NCI-H187 treated with DMSO at 0.1 percent for 48 hours (cell line): ENCODE results near the gene NNAT.

Experiments
- DNase-seq: peaks from one replicate; lab custom pipeline; 2025; lab: John Stamatoyannopoulos, UW

Gene NNAT

DNA sequence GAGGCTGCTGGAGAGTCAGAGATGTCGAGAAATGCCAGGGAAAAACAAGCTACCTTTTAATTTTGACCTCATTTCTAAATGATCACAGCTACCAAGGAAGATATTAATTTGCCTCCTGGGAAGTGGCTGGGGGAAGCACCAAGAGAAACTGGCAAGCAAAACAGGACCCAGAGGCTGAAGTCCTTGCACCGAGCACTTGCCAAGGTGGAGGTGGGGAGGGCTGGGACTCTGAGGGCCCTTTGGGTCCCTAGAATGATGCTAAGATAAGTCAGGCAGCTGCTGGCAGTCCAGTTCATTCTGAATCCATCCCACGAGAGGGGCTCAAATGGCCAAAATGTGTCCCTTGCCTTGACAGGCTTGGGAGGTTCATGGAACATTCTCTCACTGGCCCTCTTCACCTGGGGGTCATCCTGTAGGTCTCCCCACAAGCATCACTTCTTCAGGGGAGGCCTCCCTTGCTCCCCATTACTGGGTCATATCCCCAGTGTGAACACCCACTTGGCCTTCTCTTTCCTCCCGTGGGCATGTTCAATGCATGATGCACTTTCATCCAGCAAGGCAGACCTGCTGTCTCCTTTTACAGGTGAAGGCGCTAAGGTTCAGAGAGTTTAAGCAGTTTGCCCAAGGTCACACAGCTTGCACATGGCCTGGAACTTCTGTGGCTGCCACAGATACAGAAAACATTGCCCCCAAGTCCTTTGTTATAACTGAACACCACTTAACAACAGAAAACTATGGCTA is 45.7 kb downstream of the NNAT start:
- DNase-seq, result no peak

DNA sequence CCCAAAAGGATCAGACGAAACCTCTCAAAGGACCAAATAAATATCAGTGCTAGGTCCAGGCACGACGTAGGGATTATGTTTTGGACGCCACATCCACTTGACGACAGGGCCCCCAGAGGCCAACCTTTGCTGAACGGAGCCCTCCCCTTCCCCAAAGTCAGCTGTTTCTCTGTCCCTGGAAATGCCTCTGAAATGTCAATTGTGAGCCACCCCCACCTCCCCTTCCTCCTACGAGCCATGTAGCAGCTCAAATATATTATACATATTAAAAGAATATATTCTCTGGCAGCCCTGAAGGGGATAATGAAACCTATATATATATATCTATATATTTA is 46.2 kb downstream of the NNAT start:
- no peak for DNase-seq

DNA sequence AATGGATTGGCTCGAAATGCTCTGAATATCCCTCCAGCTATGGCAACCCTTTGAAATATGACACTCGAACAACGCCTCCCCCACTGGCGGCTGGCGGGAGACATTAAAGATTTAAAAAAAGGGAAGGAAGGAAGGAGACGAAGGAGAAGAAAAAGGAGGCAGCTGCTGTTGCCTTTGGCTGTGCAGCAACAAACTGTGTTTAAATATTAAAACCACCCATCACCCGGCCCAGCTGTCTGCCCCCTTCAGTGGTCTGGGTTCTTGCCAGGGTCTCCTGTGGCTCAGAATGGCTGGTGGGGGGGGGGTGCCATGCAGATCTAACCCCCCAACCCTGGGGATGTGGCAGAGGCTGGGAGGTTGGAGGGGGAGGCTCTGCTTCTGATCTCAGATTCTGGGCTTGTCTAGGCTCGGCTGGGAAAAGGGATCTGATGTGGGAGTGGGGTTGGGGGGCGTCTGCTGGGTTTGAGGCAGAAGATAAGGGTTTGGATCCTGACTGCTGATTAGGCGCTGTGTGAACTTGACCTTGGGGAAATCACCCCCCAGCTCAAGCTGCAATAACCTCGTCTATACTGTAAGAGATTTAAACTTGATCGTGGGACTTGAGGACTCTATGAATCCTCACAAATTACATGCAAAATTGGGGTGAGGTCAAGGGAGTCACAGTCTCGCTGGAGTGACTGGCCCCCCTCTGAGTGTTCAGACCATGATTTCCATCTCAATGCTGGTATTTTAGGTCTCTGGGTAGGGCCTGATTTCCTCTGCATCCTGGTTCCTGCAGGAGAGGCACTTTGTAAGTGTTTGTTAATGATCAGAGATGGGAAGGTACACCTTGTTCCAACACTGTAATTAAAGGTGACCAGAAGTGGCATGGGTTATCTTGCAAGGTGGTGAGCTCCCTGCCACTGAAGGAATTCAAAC is 46.9 kb downstream of the NNAT start:
- no peak for DNase-seq

DNA sequence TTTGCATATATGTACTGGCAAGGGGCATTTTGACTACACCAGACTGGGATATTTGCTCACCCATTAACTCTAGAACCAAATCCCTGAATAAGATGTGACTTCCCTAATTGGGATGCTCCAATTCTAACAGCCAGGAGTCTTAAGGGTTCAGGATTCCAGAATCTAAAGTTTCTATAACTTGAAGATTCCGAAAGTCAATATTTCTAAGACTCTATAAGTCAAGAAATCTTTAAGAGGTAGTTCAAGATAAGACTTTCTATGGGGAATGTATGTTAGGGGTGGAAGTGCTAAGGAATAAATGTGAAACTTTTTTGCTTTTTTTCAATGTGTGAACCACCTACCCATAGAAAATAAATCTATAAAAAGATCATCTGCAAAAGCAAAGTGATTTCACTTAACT is 49.4 kb downstream of the NNAT start:
- no peak for DNase-seq

DNA sequence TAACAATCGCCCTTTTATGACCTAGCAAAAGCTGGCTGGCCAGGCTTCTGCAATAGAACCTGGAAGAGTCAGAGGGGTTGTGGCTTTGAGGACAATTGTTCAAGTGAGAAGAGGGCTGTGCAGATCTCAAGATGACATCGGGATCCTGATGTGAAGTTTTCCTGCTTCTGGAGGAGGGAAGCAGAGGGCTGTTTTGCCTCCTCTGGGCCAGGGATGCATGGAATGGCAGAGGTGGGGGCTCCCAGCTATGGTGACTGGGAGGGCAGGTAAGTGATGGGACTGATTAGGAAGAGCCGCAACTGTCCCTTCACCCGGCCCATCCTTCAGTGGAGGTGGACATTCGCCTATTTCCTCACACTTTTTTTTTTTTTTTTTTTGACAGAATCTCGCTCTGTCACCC is 50.0 kb downstream of the NNAT start:
- no peak for DNase-seq
